HEK293 (cell line): ENCODE data around the gene RBM22.

ENCODE experiments used
- GLIS1 ChIP-seq: fragments of 450-650 bp; formaldehyde crosslinking; IDR thresholded peaks from 2 replicates; pipeline ENCODE4 v1.5.1; 2016; ENCODE audit warnings: missing biosample characterization, missing genetic modification characterization
- GLIS2 ChIP-seq: fragments of 450-650 bp; formaldehyde crosslinking; IDR thresholded peaks from 2 replicates; pipeline ENCODE4 v1.5.1; 2016; ENCODE audit warnings: missing biosample characterization, missing genetic modification characterization
- IKZF3 ChIP-seq: fragments of 450-650 bp; IDR thresholded peaks from 2 replicates; pipeline ENCODE4 v1.5.0; 2018; ENCODE audit warnings: missing biosample characterization, mild to moderate bottlenecking, missing genetic modification characterization, moderate library complexity
- OSR2 ChIP-seq: fragments of 450-650 bp; formaldehyde crosslinking; IDR thresholded peaks from 2 replicates; pipeline ENCODE4 v1.5.1; 2016; ENCODE audit warnings: missing biosample characterization, missing genetic modification characterization
- PATZ1 ChIP-seq: fragments of 450-650 bp; formaldehyde crosslinking; IDR thresholded peaks from 2 replicates; pipeline ENCODE4 v1.5.1; 2016; ENCODE audit warnings: missing biosample characterization, missing genetic modification characterization
- PRDM2 ChIP-seq: fragments of 450-650 bp; formaldehyde crosslinking; IDR thresholded peaks from 2 replicates; pipeline ENCODE4 v1.5.1; 2016; ENCODE audit warnings: missing biosample characterization, missing genetic modification characterization, borderline replicate concordance
- SP3 ChIP-seq: fragments of 450-650 bp; formaldehyde crosslinking; IDR thresholded peaks from 2 replicates; pipeline ENCODE4 v1.5.1; 2016; ENCODE audit warnings: missing biosample characterization, missing genetic modification characterization
- SP7 ChIP-seq: fragments of 450-650 bp; formaldehyde crosslinking; IDR thresholded peaks from 2 replicates; pipeline ENCODE4 v1.5.1; 2016; ENCODE audit warnings: missing biosample characterization, missing genetic modification characterization
- YY2 ChIP-seq: fragments of 450-650 bp; formaldehyde crosslinking; IDR thresholded peaks from 2 replicates; pipeline ENCODE4 v1.5.1; 2016; ENCODE audit warnings: missing biosample characterization, missing genetic modification characterization
- ZBTB17 ChIP-seq: fragments of 450-650 bp; formaldehyde crosslinking; IDR thresholded peaks from 2 replicates; pipeline ENCODE4 v1.5.1; 2016; ENCODE audit warnings: missing biosample characterization, missing genetic modification characterization
- ZBTB49 ChIP-seq: fragments of 450-650 bp; formaldehyde crosslinking; IDR thresholded peaks from 2 replicates; pipeline ENCODE4 v1.5.1; 2016; ENCODE audit warnings: missing biosample characterization, missing genetic modification characterization, low read depth
- ZFP69B ChIP-seq: fragments of 450-650 bp; formaldehyde crosslinking; IDR thresholded peaks from 2 replicates; pipeline ENCODE4 v1.5.1; 2016; ENCODE audit warnings: missing biosample characterization, missing genetic modification characterization
- ZNF211 ChIP-seq: fragments of 450-650 bp; formaldehyde crosslinking; IDR thresholded peaks from 2 replicates; pipeline ENCODE4 v1.5.1; 2016; ENCODE audit warnings: low read depth, missing biosample characterization, missing genetic modification characterization
- ZNF221 ChIP-seq: fragments of 450-650 bp; formaldehyde crosslinking; IDR thresholded peaks from 2 replicates; pipeline ENCODE4 v1.5.1; 2017; ENCODE audit warnings: missing biosample characterization, missing genetic modification characterization, borderline replicate concordance
- ZNF223 ChIP-seq: fragments of 450-650 bp; formaldehyde crosslinking; IDR thresholded peaks from 2 replicates; pipeline ENCODE4 v1.5.1; 2016; ENCODE audit warnings: missing biosample characterization, missing genetic modification characterization
- ZNF311 ChIP-seq: fragments of 450-650 bp; formaldehyde crosslinking; IDR thresholded peaks from 2 replicates; pipeline ENCODE4 v1.5.1; 2017; ENCODE audit warnings: missing biosample characterization, missing genetic modification characterization, borderline replicate concordance
- ZNF341 ChIP-seq: fragments of 450-650 bp; formaldehyde crosslinking; IDR thresholded peaks from 2 replicates; pipeline ENCODE4; 2016; ENCODE audit warnings: low read depth, missing biosample characterization, missing genetic modification characterization
- ZNF398 ChIP-seq: fragments of 450-650 bp; formaldehyde crosslinking; IDR thresholded peaks from 2 replicates; pipeline ENCODE4 v1.5.1; 2017; ENCODE audit warnings: missing biosample characterization, missing genetic modification characterization
- ZNF404 ChIP-seq: fragments of 450-650 bp; formaldehyde crosslinking; IDR thresholded peaks from 2 replicates; pipeline ENCODE4 v1.5.1; 2017; ENCODE audit warnings: missing biosample characterization, missing genetic modification characterization
- ZNF530 ChIP-seq: fragments of 450-650 bp; formaldehyde crosslinking; IDR thresholded peaks from 2 replicates; pipeline ENCODE4 v1.5.1; 2016; ENCODE audit warnings: low read depth, missing biosample characterization, missing genetic modification characterization
- ZNF555 ChIP-seq: fragments of 450-650 bp; formaldehyde crosslinking; conservative IDR thresholded peaks from 2 replicates; pipeline ENCODE4 v1.5.1; 2017; ENCODE audit warnings: missing biosample characterization, mild to moderate bottlenecking, missing genetic modification characterization, inconsistent platforms
- ZNF571 ChIP-seq: fragments of 450-650 bp; formaldehyde crosslinking; IDR thresholded peaks from 2 replicates; pipeline ENCODE4 v1.5.0; 2017; ENCODE audit warnings: missing biosample characterization, missing genetic modification characterization
- ZNF621 ChIP-seq: fragments of 450-650 bp; formaldehyde crosslinking; IDR thresholded peaks from 2 replicates; pipeline ENCODE4 v1.5.1; 2017; ENCODE audit warnings: missing biosample characterization, missing genetic modification characterization
- ZNF624 ChIP-seq: fragments of 450-650 bp; formaldehyde crosslinking; IDR thresholded peaks from 2 replicates; pipeline ENCODE4 v1.5.1; 2017; ENCODE audit warnings: missing biosample characterization, missing genetic modification characterization
- ZNF707 ChIP-seq: fragments of 450-650 bp; formaldehyde crosslinking; IDR thresholded peaks from 2 replicates; pipeline ENCODE4 v1.5.1; 2016; ENCODE audit warnings: missing biosample characterization, missing genetic modification characterization
- ZNF776 ChIP-seq: fragments of 450-650 bp; formaldehyde crosslinking; IDR thresholded peaks from 2 replicates; pipeline ENCODE4 v1.5.0; 2017; ENCODE audit warnings: missing biosample characterization, missing genetic modification characterization, borderline replicate concordance
- ZNF837 ChIP-seq: fragments of 450-650 bp; formaldehyde crosslinking; IDR thresholded peaks from 2 replicates; pipeline ENCODE4 v1.5.1; 2016; ENCODE audit warnings: missing biosample characterization, missing genetic modification characterization
- ZSCAN23 ChIP-seq: fragments of 450-650 bp; formaldehyde crosslinking; IDR thresholded peaks from 2 replicates; pipeline ENCODE4 v1.5.1; 2016; ENCODE audit warnings: missing biosample characterization, missing genetic modification characterization

Gene RBM22

GRCh38 chr5:150656191-150657132 lies 44.4 kb downstream of the RBM22 start (continued):
- TF ChIP-seq YY2 (tag by site-specific recombination) (no peak), ZFP69B (tag by site-specific recombination) (no peak), ZNF341 (tag by site-specific recombination) (peak; percentile 91), OSR2 (no peak), SP7 (0 out of 2 replicates have a peak, but pooled peaks have one; percentile 44), ZBTB17 (tag by site-specific recombination) (peak; percentile 64; the same call in 1 of the 2 replicates), ZNF404 (tag by site-specific recombination) (no peak), PATZ1 (tag by site-specific recombination) (peak; percentile 86; the same call in 1 of the 2 replicates), ZNF707 (tag by site-specific recombination) (no peak), ZNF571 (no peak), ZNF776 (tag by site-specific recombination) (no peak), ZNF624 (tag by site-specific recombination) (no peak), SP3 (peak; percentile 74), ZNF555 (tag by site-specific recombination) (no peak), GLIS2 (tag by site-specific recombination) (peak; percentile 93), ZNF223 (no peak), GLIS1 (peak; percentile 92), ZSCAN23 (tag by site-specific recombination) (no peak), ZNF311 (tag by site-specific recombination) (no peak), ZNF621 (tag by site-specific recombination) (no peak), PRDM2 (tag by site-specific recombination) (no peak), ZNF530 (tag by site-specific recombination) (no peak), ZNF221 (tag by site-specific recombination) (no peak), ZBTB49 (tag by site-specific recombination) (no peak), ZNF398 (tag by site-specific recombination) (peak; percentile 46; the same call in 1 of the 2 replicates), ZNF837 (tag by site-specific recombination) (no peak), IKZF3 (tag by site-specific recombination) (no peak; the same call in none of the 2 replicates), ZNF211 (tag by site-specific recombination) (no peak)
